Heart right ventricle (tissue), 16 donors: ENCODE measurements around the gene TMPRSS4. TPM values are rescaled to one million over a fixed set of nuclear protein-coding genes. Genes with fewer than 3 reads are reported as not detected.

ENCODE experiments used
- ATAC-seq, 8 donors: fragments of 200-7000 bp; cut with Tn5 transposase; one replicate each; pipeline ENCODE4 v1.9.1; 2020; ENCODE audit warnings: mild to moderate bottlenecking in 8 of 8, moderate library complexity in 8 of 8, moderate number of reproducible peaks in 1 of 8
- DNase-seq, 2 donors: peaks; one replicate each; pipeline ENCODE4 v3.0.0-alpha.2; 2020
- H3K27ac ChIP-seq, 10 donors: fragments of 200-600 bp; sonication (generic) in 2 of 10; one replicate each; pipeline versions ENCODE4 v1.5.0 to v1.8.0; 2020 to 2022; ENCODE audit warnings: mild to moderate bottlenecking in 3 of 10
- H3K27me3 ChIP-seq, 7 donors: fragments of 200-600 bp; one replicate each; pipeline ENCODE4 v1.8.0; 2021 to 2022; ENCODE audit warnings: mild to moderate bottlenecking in 2 of 7
- H3K36me3 ChIP-seq, 9 donors: fragments of 200-600 bp; sonication (generic) in 1 of 9; one replicate each; pipeline versions ENCODE4 v1.5.0 to v1.8.0; 2020 to 2022; ENCODE audit warnings: mild to moderate bottlenecking in 2 of 9
- H3K4me1 ChIP-seq, 9 donors: fragments of 200-600 bp; sonication (generic) in 1 of 9; one replicate each; pipeline versions ENCODE4 v1.5.0 to v1.8.0; 2020 to 2022; ENCODE audit warnings: mild to moderate bottlenecking in 4 of 9
- H3K4me3 ChIP-seq, 10 donors: fragments of 200-600 bp; sonication (generic) in 2 of 10; one replicate each; pipeline versions ENCODE4 v1.5.0 to v1.8.0; 2020 to 2022; ENCODE audit warnings: mild to moderate bottlenecking in 7 of 10, moderate library complexity in 2 of 10
- H3K9me3 ChIP-seq, 11 donors: fragments of 200-600 bp in 10 of 11; sonication (generic) in 2 of 11; one replicate each; pipeline versions ENCODE4 v1.5.0 to v1.8.0; 2013 to 2022; ENCODE audit warnings: mild to moderate bottlenecking in 2 of 11, control low read depth in 1 of 11, moderate library complexity in 1 of 11
- CTCF ChIP-seq, 9 donors: fragments of 200-600 bp; sonication (generic) in 2 of 9; IDR thresholded peaks; one replicate each; pipeline versions ENCODE4 v1.5.0 to v1.8.0; 2021 to 2022; ENCODE audit warnings: antibody characterized with exemption in 9 of 9, mild to moderate bottlenecking in 5 of 9, moderate library complexity in 1 of 9
- WGBS, 2 donors: extraction: QIAGEN DNeasy Blood & Tissue Kit; methylation state at CpG; one replicate each; pipeline ENCODE4 v1.1.7; 2013; ENCODE audit warnings: inconsistent platforms in 1 of 2; 5-methylcytosine and 5-hydroxymethylcytosine counted together
- intact Hi-C, 10 donors: fragments of 100-400 bp; cut with DNase I; formaldehyde crosslinking; loops; one replicate each; pipeline versions ENCODE4 v1.11.1 to v1.14.2; 2022
- polyA plus RNA-seq, 2 donors: library from polyadenylated mRNA; stranded (reverse); fragments of 200-250 nt; gene quantifications; one replicate each; pipeline ENCODE4 v1.2.3, GENCODE V29; 2013
- total RNA-seq, 10 donors: library from RNA; stranded (reverse); fragmentation: NEBNext Ultra II Directional in 3 of 10; extraction: Animal tissue kit (Norgen Biotek cat#: 25700) in 3 of 10; gene quantifications; one replicate each; pipeline versions ENCODE4 v1.2.1 to v1.2.4, GENCODE V29; 2021 to 2023
- donor health status: Arrhythmogenic right ventricular cardiomyopathy.
- donor health status: ischemic (EF 13 %, LVEDD 7.1; RV severe dilation, severe dysfunction).
- donor health status: healthy with polysubstance abuse.
- donor health status: DM: no; HTN: yes; CAD: no.
- donor health status: DM: no; HTN: no; CAD: no.
- donor health status: ischemic (EF 25% LVEDD 6.9; RV normal size, moderate dysfunction).
- donor health status: ischemic (EF 25% LVEDD 5.7; RV mildly dilated, moderate dysfunction).
- donor health status: healthy.
- donor health status: DM: yes; HTN: yes; CAD: no.
- donor health status: Ischemic cardiomyopathy.
- donor health status: ischemic (EF 35%, LVEDD 5.7; RV mildly dilated, moderate dysfunction).
- donor health status: nonischemic (EF 11% LVEDD 7.7; RV severe dilation, severe dysfunction).
- donor health status: DM: yes; HTN: yes; CAD: no.
- donor health status: PGD.
- donor health status: ischemic (EF 29% LVEDD 5.4; RV normal size, mild dysfunction).
- donor health status: nonischemic (EF 23%, LVEDD 6.1; RV moderate dilation, normal function).

The TMPRSS4 gene
- total and polyA plus RNA-seq, 12 donors = 0.34 to 1.4 (median 0.84) TPM; not detected in 8

- intact Hi-C loops = no loop called here
- DNase-seq (no peak), ATAC-seq (no peak)
- 50 to 58% methylated on average over 10 of the region's 10 CpGs for WGBS, 2 donors
- no peak overlapping the region for H3K4me3 ChIP-seq
- H3K27ac ChIP-seq = no peak overlapping the region
- H3K27me3 ChIP-seq = peaks cover 0 to 59% (median 30%) of the 10 kb centered on the region in 7 donors
- H3K4me1 ChIP-seq = peaks cover 0 to 28% (median 12%) of the 10 kb centered on the region in 9 donors
- no peaks in the 10 kb centered on the region for H3K9me3 ChIP-seq
- TF ChIP-seq CTCF (IDR thresholded peaks at IDR 0.05) = no peak
- no peaks in the 10 kb centered on the region for H3K36me3 ChIP-seq
Observed at GRCh38 chr11:118157186-118157895, 80.5 kb downstream of the TMPRSS4 start.

GRCh38 chr11:118161786-118162185 lies 84.9 kb downstream of the TMPRSS4 start:
- H3K27ac ChIP-seq = no peak overlapping the region
- DNase-seq = no peak
- H3K27me3 ChIP-seq = peaks cover 0 to 16% (median 0%) of the 10 kb centered on the region in 7 donors
- no peaks in the 10 kb centered on the region for H3K9me3 ChIP-seq
- no peak for ATAC-seq
- 79 to 87% methylated on average over 6 of the region's 6 CpGs for WGBS, 2 donors
- intact Hi-C loops = no loop called here
- TF ChIP-seq CTCF (IDR thresholded peaks at IDR 0.05) = no peak
- no peaks in the 10 kb centered on the region for H3K36me3 ChIP-seq
- peaks cover 0 to 11% (median 0%) of the 10 kb centered on the region in 9 donors for H3K4me1 ChIP-seq
- no peak overlapping the region for H3K4me3 ChIP-seq

GRCh38 chr11:118162846-118163245 lies 86.0 kb downstream of the TMPRSS4 start:
- no peaks in the 10 kb centered on the region for H3K36me3 ChIP-seq
- TF ChIP-seq CTCF (IDR thresholded peaks at IDR 0.05) = no peak
- DNase-seq = no peak
- intact Hi-C loops = no loop called here
- H3K27ac ChIP-seq = no peak overlapping the region
- peaks cover 0 to 7% (median 0%) of the 10 kb centered on the region in 9 donors for H3K4me1 ChIP-seq
- ATAC-seq = no peak
- peaks cover 0 to 5% (median 0%) of the 10 kb centered on the region in 7 donors for H3K27me3 ChIP-seq
- no peaks in the 10 kb centered on the region for H3K9me3 ChIP-seq
- H3K4me3 ChIP-seq = no peak overlapping the region
- 82 to 86% methylated on average over 3 of the region's 3 CpGs for WGBS, 2 donors

- H3K36me3 ChIP-seq = peaks cover 0 to 6% (median 0%) of the 10 kb centered on the region in 9 donors
- H3K4me3 ChIP-seq = no peak overlapping the region
- H3K27ac ChIP-seq = no peak overlapping the region
- H3K4me1 ChIP-seq = peaks cover 0 to 7% (median 0%) of the 10 kb centered on the region in 9 donors
- WGBS, 2 donors = 74% methylated on average over 5 of the region's 5 CpGs
- ATAC-seq = no peak
- H3K27me3 ChIP-seq = peaks cover 0 to 4% (median 0%) of the 10 kb centered on the region in 7 donors
- H3K9me3 ChIP-seq = no peaks in the 10 kb centered on the region
- no peak for DNase-seq
- intact Hi-C loops = no loop called here
- no peak for TF ChIP-seq CTCF (IDR thresholded peaks at IDR 0.05)
Observed at GRCh38 chr11:118163494-118163893, 86.6 kb downstream of the TMPRSS4 start.
